Sigmoid colon (tissue), 4 donors: ENCODE measurements around the gene SMIM13.

Experiments
- POLR2A ChIP-seq, 2 donors: fragments of 450-650 bp; IDR thresholded peaks; one replicate each; pipeline ENCODE4 v1.6.1; 2016; ENCODE audit warnings: antibody characterized with exemption in 2 of 2, mild to moderate bottlenecking in 2 of 2, moderate library complexity in 2 of 2
- POLR2AphosphoS5 ChIP-seq, 4 donors: sonication (generic); formaldehyde crosslinking; IDR thresholded peaks; one replicate each; pipeline ENCODE4 v1.6.1; 2017; ENCODE audit warnings: antibody characterized with exemption in 4 of 4
- TF ChIP-seq, protein P1 (sequence below), 4 experiments: fragments of 450-650 bp in 3 of 4; fragments of 200-600 bp in 1 of 4; IDR thresholded peaks; one replicate each; pipeline ENCODE4 v1.5.1; 2016 to 2019; ENCODE audit warnings: antibody characterized with exemption in 4 of 4, mild to moderate bottlenecking in 3 of 4, moderate library complexity in 2 of 4

DNA sequence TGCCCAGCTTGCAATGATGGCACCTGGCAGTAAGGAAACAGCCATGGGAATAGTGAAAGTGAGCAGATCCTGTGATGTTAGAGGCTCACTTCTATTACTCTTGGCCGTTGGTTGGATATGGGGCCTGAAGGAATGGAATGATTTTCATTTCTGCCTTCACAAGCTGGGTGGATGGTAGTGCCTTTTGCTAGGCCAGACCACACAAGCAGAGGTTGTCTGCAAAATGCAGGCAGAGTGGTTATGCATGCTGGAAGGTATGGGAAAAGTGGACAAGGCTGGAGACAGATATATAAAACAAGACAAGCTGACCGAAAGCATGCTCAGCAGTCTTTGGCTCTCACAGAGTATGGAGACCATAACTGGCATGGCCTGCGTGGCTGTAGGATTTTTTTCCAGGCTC lies 68.6 kb downstream of the SMIM13 start:
- no peak for TF ChIP-seq POLR2AphosphoS5 (IDR thresholded peaks at IDR 0.05)
- TF ChIP-seq, protein P1, sequence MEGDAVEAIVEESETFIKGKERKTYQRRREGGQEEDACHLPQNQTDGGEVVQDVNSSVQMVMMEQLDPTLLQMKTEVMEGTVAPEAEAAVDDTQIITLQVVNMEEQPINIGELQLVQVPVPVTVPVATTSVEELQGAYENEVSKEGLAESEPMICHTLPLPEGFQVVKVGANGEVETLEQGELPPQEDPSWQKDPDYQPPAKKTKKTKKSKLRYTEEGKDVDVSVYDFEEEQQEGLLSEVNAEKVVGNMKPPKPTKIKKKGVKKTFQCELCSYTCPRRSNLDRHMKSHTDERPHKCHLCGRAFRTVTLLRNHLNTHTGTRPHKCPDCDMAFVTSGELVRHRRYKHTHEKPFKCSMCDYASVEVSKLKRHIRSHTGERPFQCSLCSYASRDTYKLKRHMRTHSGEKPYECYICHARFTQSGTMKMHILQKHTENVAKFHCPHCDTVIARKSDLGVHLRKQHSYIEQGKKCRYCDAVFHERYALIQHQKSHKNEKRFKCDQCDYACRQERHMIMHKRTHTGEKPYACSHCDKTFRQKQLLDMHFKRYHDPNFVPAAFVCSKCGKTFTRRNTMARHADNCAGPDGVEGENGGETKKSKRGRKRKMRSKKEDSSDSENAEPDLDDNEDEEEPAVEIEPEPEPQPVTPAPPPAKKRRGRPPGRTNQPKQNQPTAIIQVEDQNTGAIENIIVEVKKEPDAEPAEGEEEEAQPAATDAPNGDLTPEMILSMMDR (IDR thresholded peaks at IDR 0.05): no peak
- no peak for TF ChIP-seq POLR2A (IDR thresholded peaks at IDR 0.05)
